Neuronal stem cell (in vitro differentiated cells): ENCODE results near the gene PLD6.

Experiments
- DNase-seq: peaks from one replicate; pipeline ENCODE4 v3.0.0-alpha.2; 2013; ENCODE audit warnings: low spot score
- H2AFZ ChIP-seq: one replicate; pipeline ENCODE4 v1.6.1; 2013; ENCODE audit warnings: mild to moderate bottlenecking, low read length, inconsistent platforms
- H2AK5ac ChIP-seq: 2 replicates; pipeline ENCODE4 v1.6.1; 2013; ENCODE audit warnings: low read depth, mild to moderate bottlenecking, inconsistent platforms, low read length, moderate library complexity, mixed read lengths
- H2BK120ac ChIP-seq: 2 replicates; pipeline ENCODE4 v1.6.1; 2013; ENCODE audit warnings: low read depth, mild to moderate bottlenecking, inconsistent platforms, low read length, moderate library complexity, mixed read lengths
- H2BK12ac ChIP-seq: one replicate; pipeline ENCODE4 v1.6.1; 2013; ENCODE audit warnings: low read length, inconsistent platforms
- H2BK15ac ChIP-seq: 2 replicates; pipeline ENCODE4 v1.6.1; 2013; ENCODE audit warnings: mild to moderate bottlenecking, low read length, inconsistent platforms, mixed read lengths
- H2BK5ac ChIP-seq: one replicate; pipeline ENCODE4 v1.6.1; 2013; ENCODE audit warnings: inconsistent platforms, mild to moderate bottlenecking, low read length, moderate library complexity
- H3K14ac ChIP-seq: one replicate; pipeline ENCODE4 v1.6.1; 2013; ENCODE audit warnings: low read length, inconsistent platforms
- H3K18ac ChIP-seq: 2 replicates; pipeline ENCODE4 v1.6.1; 2013; ENCODE audit warnings: low read length, inconsistent platforms
- H3K23ac ChIP-seq: 2 replicates; pipeline ENCODE4 v1.6.1; 2013; ENCODE audit warnings: low read depth, mild to moderate bottlenecking, mixed read lengths, low read length, inconsistent platforms; ENCODE audit not compliant: poor library complexity
- H3K27ac ChIP-seq: replicated peaks from 3 replicates; pipeline ENCODE4 v1.5.1; 2013; ENCODE audit warnings: low read length, inconsistent platforms
- H3K27me3 ChIP-seq, 3 experiments: 2 replicates each; pipeline ENCODE4 v1.6.1; 2013; ENCODE audit warnings: low read length in 3 of 3, mild to moderate bottlenecking in 2 of 3, inconsistent platforms in 1 of 3, low read depth in 1 of 3, mixed read lengths in 1 of 3, moderate library complexity in 1 of 3; ENCODE audit not compliant: control insufficient read depth in 3 of 3, insufficient read depth in 3 of 3
- H3K36me3 ChIP-seq, 2 donors: replicated peaks in 1 of 2; 2 replicates each; pipeline ENCODE4 v1.6.1; 2013; ENCODE audit warnings: low read length in 2 of 2; ENCODE audit not compliant: control insufficient read depth in 2 of 2, insufficient read depth in 2 of 2
- H3K4ac ChIP-seq: 2 replicates; pipeline ENCODE4 v1.6.1; 2013; ENCODE audit warnings: inconsistent platforms, mild to moderate bottlenecking, low read length, moderate library complexity
- H3K4me1 ChIP-seq, 2 donors: 1 replicate in 1 of 2; 2 replicates in 1 of 2; pipeline ENCODE4 v1.6.1; 2013; ENCODE audit warnings: low read length in 2 of 2, low read depth in 1 of 2; ENCODE audit not compliant: control insufficient read depth in 2 of 2, insufficient read depth in 1 of 2
- H3K4me2 ChIP-seq: one replicate; pipeline ENCODE4 v1.6.1; 2013; ENCODE audit warnings: mild to moderate bottlenecking, low read length, inconsistent platforms; ENCODE audit not compliant: insufficient read depth, poor library complexity, severe bottlenecking
- H3K4me3 ChIP-seq, 2 donors: 2 replicates each; pipeline ENCODE4 v1.5.1; 2013; ENCODE audit warnings: low read length in 2 of 2, mild to moderate bottlenecking in 2 of 2, inconsistent platforms in 1 of 2, moderate library complexity in 1 of 2
- H3K79me1 ChIP-seq: one replicate; pipeline ENCODE4 v1.6.1; 2013; ENCODE audit warnings: low read depth, mild to moderate bottlenecking, inconsistent platforms, low read length, moderate library complexity
- H3K9ac ChIP-seq: one replicate; pipeline ENCODE4 v1.6.1; 2013; ENCODE audit warnings: mild to moderate bottlenecking, low read depth, low read length, inconsistent platforms; ENCODE audit not compliant: poor library complexity
- H3K9me3 ChIP-seq, 2 donors: replicated peaks in 1 of 2; 2 replicates each; pipeline versions ENCODE3 to v1.6.1; 2013; ENCODE audit warnings: low read length in 2 of 2, mild to moderate bottlenecking in 2 of 2, inconsistent platforms in 1 of 2, low read depth in 1 of 2, mixed read lengths in 1 of 2, moderate library complexity in 1 of 2; ENCODE audit not compliant: control insufficient read depth in 2 of 2, insufficient read depth in 1 of 2
- H4K8ac ChIP-seq: one replicate; pipeline ENCODE4 v1.6.1; 2013; ENCODE audit warnings: low read depth, mild to moderate bottlenecking, inconsistent platforms, low read length, moderate library complexity
- H4K91ac ChIP-seq: one replicate; pipeline ENCODE4 v1.6.1; 2013; ENCODE audit warnings: low read length, low read depth, mild to moderate bottlenecking, inconsistent platforms; ENCODE audit not compliant: poor library complexity
- WGBS, 2 donors: extraction: QIAGEN DNeasy Blood & Tissue Kit; methylation state at CpG; one replicate each; pipeline ENCODE4 v1.1.7; 2013; ENCODE audit warnings: missing lambda C conversion rate in 2 of 2, mixed read lengths in 1 of 2; ENCODE audit not compliant: insufficient read length in 2 of 2, insufficient replicate concordance in 1 of 2; ENCODE audit errors: extremely low coverage in 2 of 2; 5-methylcytosine and 5-hydroxymethylcytosine counted together

The PLD6 gene

DNA sequence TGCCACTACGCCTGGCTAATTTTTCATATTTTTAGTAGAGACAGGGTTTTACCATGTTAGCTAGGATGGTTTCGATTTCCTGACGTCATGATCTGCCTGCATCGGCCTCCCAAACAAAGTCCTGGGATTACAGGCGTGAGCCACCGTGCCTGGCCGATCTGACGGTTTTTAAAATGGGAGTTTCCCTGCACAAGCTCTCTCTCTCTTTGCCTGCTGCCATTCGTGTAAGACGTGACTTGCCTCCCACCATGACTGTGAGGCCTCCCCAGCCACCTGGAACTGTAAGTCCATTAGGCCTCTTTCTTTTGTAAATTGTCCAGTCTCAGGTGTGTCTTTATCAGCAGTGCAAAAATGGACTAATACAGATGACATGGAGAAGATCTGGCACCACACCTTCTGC is 35.5 kb upstream of the PLD6 start:
- Histone ChIP-seq H4K91ac (no peak overlapping the region), H2BK120ac (no peak overlapping the region), H2AK5ac (no peak overlapping the region), H2BK15ac (no peak overlapping the region), H3K79me1 (peaks cover 7% of the 10 kb centered on the region), H2AFZ (no peak overlapping the region), H3K36me3 (peaks cover 7 to 22% of the 10 kb centered on the region in 2 donors), H3K14ac (no peak overlapping the region), H3K23ac (no peak overlapping the region), H3K4me2 (no peak overlapping the region), H3K4me1 (no peaks in the 10 kb centered on the region), H3K18ac (no peak overlapping the region), H3K4me3 (no peak overlapping the region), H2BK5ac (no peak overlapping the region), H2BK12ac (no peak overlapping the region), H4K8ac (no peak overlapping the region), H3K27ac (no peak overlapping the region), H3K4ac (no peak overlapping the region), H3K9ac (no peak overlapping the region), H3K9me3 (no peaks in the 10 kb centered on the region), H3K27me3 (no peaks in the 10 kb centered on the region)
- no CpG with 5 or more reads among the region's 10 CpGs for WGBS, 2 donors
- no peak for DNase-seq

DNA sequence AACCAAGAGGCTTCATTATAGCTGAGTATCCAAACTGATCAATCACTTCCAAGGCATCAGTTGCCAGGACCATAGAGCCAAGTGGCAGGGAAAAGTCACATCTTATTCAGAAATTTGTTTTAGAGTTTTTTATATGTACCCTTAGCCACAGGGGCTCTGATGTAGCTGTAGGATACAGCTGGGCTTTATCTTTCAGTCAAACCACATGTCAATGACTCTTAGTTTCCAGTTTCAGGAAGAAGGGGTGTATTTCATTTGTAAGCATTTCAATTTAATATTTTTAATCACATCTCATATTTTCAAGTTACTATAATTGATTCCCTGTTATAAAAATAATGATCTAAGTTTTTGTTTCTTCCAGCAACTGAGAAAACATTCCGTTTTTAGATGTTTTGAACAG is 33.7 kb upstream of the PLD6 start:
- Histone ChIP-seq H3K79me1 (peaks cover 14% of the 10 kb centered on the region), H3K14ac (no peak overlapping the region), H3K18ac (no peak overlapping the region), H4K8ac (no peak overlapping the region), H2BK5ac (no peak overlapping the region), H3K27me3 (no peaks in the 10 kb centered on the region), H2BK120ac (no peak overlapping the region), H2BK12ac (no peak overlapping the region), H2AK5ac (no peak overlapping the region), H2AFZ (no peak overlapping the region), H3K27ac (no peak overlapping the region), H4K91ac (no peak overlapping the region), H3K4me2 (no peak overlapping the region), H3K4me3 (no peak overlapping the region), H3K4ac (no peak overlapping the region), H3K36me3 (peaks cover 7 to 10% of the 10 kb centered on the region in 2 donors), H3K9me3 (no peaks in the 10 kb centered on the region), H2BK15ac (no peak overlapping the region), H3K4me1 (peaks cover 7 to 13% of the 10 kb centered on the region in 2 donors), H3K23ac (no peak overlapping the region), H3K9ac (no peak overlapping the region)
- WGBS, 2 donors: no CpG with 5 or more reads among the region's 1 CpG
- DNase-seq: no peak

DNA sequence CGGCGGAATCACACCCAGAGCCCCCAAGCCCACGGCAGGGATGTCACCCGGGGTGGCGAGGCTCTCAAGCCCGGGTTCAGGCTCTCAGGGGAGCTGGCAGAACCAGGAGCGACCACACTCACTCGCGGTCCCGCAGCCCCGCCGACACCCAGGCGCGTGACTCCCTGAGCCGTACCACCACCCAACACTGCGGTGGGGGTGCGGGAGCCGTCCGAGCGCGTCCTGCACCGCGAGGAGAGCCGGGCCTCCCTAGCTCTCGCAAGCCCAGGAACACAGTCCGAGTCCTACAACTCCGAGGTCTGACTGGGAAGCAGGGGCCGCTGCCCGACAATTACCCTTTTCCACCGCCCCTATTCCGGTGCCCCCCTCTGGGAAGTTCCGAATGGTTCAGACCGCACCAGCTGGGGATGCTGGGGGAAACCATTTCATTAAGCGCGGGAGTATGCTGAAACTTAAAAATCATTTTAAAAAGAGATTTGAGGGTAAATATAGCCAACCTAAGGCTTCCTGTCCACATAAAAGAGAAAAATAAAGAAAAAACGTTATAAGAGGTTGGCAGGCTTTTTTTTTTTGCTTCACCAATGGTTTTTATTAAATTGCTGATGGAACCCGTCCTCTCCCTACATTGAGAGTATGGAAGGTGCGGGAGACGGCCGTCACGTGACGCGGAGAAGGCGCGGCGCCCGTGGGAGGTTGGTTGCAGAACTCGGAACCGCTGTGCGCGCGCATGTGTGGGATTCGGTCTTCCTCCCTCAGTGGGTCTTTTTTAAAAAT is 31.1 kb upstream of the PLD6 start, which contains the start of gene FLCN:
FLCN (minus strand) TSS at position 143 of the 774 bp plus-strand sequence. CDS start 9,031 bp downstream, outside the sequence.
- peaks cover 6 to 11% of the 10 kb centered on the region in 2 donors for H3K36me3 ChIP-seq
- no peak within 1 kb of the TSS for H2AK5ac ChIP-seq
- H2AFZ ChIP-seq: peak within 1 kb of the TSS; percentile 98
- H3K4ac ChIP-seq: no peak within 1 kb of the TSS
- H4K8ac ChIP-seq: no peak within 1 kb of the TSS
- H4K91ac ChIP-seq: peak within 1 kb of the TSS; percentile 98
- peaks cover 7 to 13% of the 10 kb centered on the region in 2 donors for H3K4me1 ChIP-seq
- peak within 1 kb of the TSS; percentile 65 for H3K23ac ChIP-seq
- peaks cover 16% of the 10 kb centered on the region for H3K79me1 ChIP-seq
- no peaks in the 10 kb centered on the region for H3K9me3 ChIP-seq
- H3K27me3 ChIP-seq: no peaks in the 10 kb centered on the region
- H3K27ac ChIP-seq: peak within 1 kb of the TSS; percentile 80
- peak within 1 kb of the TSS; percentile 63 for H2BK12ac ChIP-seq
- H3K14ac ChIP-seq: peak within 1 kb of the TSS; percentile 76
- H2BK120ac ChIP-seq: peak within 1 kb of the TSS; percentile 83
- H2BK15ac ChIP-seq: peak within 1 kb of the TSS; percentile 98
- peak within 1 kb of the TSS; percentile 99 for H3K9ac ChIP-seq
- WGBS, 2 donors: no CpG with 5 or more reads among the region's 53 CpGs
- H2BK5ac ChIP-seq: peak within 1 kb of the TSS; percentile 98
- H3K4me2 ChIP-seq: peak within 1 kb of the TSS; percentile 82
- peak within 1 kb of the TSS; percentile 100 for H3K18ac ChIP-seq
- peak; percentile 88 for DNase-seq
- H3K4me3 ChIP-seq: peak within 1 kb of the TSS; percentile 61 to 96

DNA sequence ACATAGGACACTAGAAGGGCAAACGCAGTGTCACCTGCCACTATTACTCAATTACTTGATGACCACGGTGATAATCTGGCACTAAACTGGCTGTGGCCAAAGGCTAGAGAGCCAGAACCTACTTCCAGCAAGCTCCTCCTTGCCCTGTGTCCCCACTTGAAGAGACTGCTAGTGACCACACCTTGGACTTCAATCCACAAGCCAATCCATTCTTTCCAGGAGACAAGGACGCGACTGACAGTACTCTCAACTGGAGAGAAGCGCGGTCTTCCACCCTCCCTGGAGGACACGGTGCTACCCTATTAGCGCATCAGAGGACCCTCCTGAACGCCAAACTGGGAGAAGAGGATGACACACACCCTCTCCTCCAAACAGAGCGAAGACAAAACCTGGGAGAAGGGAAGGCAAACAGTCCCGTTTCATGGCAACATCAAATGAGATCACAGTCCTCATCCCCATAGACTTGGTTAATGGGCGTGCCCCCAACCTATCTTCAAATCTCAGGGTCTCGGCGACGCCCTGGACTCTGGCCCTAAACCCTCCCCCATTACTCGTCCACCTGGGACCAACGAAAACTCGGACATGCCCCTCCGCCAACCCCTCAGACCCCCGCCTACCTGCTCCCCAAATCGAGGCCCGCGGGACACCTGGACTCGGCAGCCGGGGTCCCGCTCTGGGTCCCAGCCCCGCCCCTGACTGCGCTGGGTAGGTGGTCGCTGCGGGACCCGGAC is 30.3 kb upstream of the PLD6 start:
- H3K4me3 ChIP-seq: peak overlapping the region; percentile 61 to 96
- peak overlapping the region; percentile 98 for H2BK15ac ChIP-seq
- H3K9me3 ChIP-seq: no peaks in the 10 kb centered on the region
- H3K4ac ChIP-seq: no peak overlapping the region
- DNase-seq: peak; percentile 18
- no peak overlapping the region for H2AK5ac ChIP-seq
- no peak overlapping the region for H3K27ac ChIP-seq
- H3K27me3 ChIP-seq: no peaks in the 10 kb centered on the region
- peak overlapping the region; percentile 98 for H2BK5ac ChIP-seq
- no CpG with 5 or more reads among the region's 31 CpGs for WGBS, 2 donors
- H3K79me1 ChIP-seq: peaks cover 21% of the 10 kb centered on the region
- H4K8ac ChIP-seq: no peak overlapping the region
- H2BK120ac ChIP-seq: peak overlapping the region; percentile 83
- H2BK12ac ChIP-seq: no peak overlapping the region
- H3K23ac ChIP-seq: peak overlapping the region; percentile 19
- H4K91ac ChIP-seq: no peak overlapping the region
- peak overlapping the region; percentile 76 for H3K14ac ChIP-seq
- H3K18ac ChIP-seq: peak overlapping the region; percentile 100
- peak overlapping the region; percentile 98 for H2AFZ ChIP-seq
- H3K9ac ChIP-seq: peak overlapping the region; percentile 99
- H3K4me1 ChIP-seq: peaks cover 7 to 13% of the 10 kb centered on the region in 2 donors
- peaks cover 10 to 13% of the 10 kb centered on the region in 2 donors for H3K36me3 ChIP-seq
- peak overlapping the region; percentile 82 for H3K4me2 ChIP-seq
